Activated naive CD4-positive, alpha-beta T cell treated with anti-CD3 and anti-CD28 coated beads, Interleukin-2, amount 50 U/mL, for 72 hours (primary cell): Measurements from ENCODE around the gene PCLO. TPM values are rescaled to one million over a fixed set of nuclear protein-coding genes. Genes with fewer than 3 reads are reported as not detected.
"Not testable (repeated sequence)": the region's sequence is repeated elsewhere in the genome, so short reads cannot be mapped to it uniquely, and the experiment has no call there.

Experiments used
- ATAC-seq, 2 donors: fragments of 150-1000 bp; cut with Tn5 transposase; 2 replicates each; pipeline ENCODE4 v1.10.0; 2021; ENCODE audit warnings: mild to moderate bottlenecking in 2 of 2, moderate library complexity in 2 of 2
- DNase-seq, 2 donors: peaks; one replicate each; pipeline ENCODE4 v3.0.0; 2021 to 2022; ENCODE audit warnings: low spot score in 2 of 2
- H3K27ac Mint-ChIP-seq, 2 donors: one replicate each; pipeline ENCODE4 v1.8.0; 2022; ENCODE audit warnings: mild to moderate bottlenecking in 2 of 2, mixed read lengths in 2 of 2
- H3K36me3 Mint-ChIP-seq, 2 donors: one replicate each; pipeline ENCODE4 v1.8.0; 2022; ENCODE audit warnings: mixed read lengths in 2 of 2
- H3K9me3 Mint-ChIP-seq, 2 donors: one replicate each; pipeline ENCODE4 v1.8.0; 2022; ENCODE audit warnings: mixed read lengths in 2 of 2
- total RNA-seq, 2 donors: library from RNA; stranded (reverse); gene quantifications; one replicate each; pipeline ENCODE4 v1.2.3, GENCODE V29; 2022

The PCLO gene
- total RNA-seq, 2 donors from 2014 or later, result 0.02 TPM; not detected in 1

DNA sequence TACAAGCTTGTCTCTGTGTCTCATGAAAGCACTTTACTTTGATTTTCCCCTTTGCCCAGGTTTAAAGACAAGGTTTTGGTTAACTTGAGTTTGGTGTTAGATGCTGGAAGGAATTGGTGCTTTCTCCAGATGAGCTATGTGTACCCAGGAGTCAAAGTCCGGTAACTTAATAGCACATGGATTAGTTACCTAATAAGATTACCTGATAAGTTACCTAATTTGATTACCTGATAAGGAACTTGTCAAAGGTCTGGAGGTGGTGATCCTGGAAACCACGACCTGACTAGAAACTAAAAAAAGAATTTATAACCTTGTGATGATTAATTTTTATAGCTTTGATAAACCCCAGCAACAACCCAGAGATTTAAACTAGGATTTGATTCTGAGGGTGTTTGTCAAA is 449.2 kb downstream of the PCLO start:
- DNase-seq (no peak), ATAC-seq (no peak)
- Mint-ChIP-seq H3K27ac (no peak overlapping the region), H3K9me3 (peaks cover 0 to 3% of the 10 kb centered on the region in 2 donors), H3K36me3 (no peaks in the 10 kb centered on the region)

DNA sequence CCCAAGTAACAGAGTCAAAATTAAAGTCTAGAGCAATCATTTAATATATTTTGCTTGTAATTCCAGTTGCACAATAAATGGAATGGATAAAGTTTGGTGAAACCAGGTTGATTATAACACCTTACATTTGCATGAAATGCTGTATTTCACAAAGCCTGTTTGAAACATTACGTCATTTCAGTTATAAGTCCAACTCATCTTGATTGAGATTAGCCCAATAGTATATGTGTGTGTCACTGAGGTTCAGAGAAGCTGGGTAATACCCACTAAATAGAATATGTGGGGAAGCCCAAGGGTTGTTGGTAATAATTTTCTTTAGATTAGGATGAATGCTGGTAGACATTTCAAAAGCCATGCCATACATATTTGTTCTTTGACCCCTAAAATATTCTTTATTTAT is 456.3 kb downstream of the PCLO start:
- not testable (repeated sequence) for H3K36me3 Mint-ChIP-seq, H3K9me3 Mint-ChIP-seq, ATAC-seq, DNase-seq, H3K27ac Mint-ChIP-seq

GRCh38 chr7:82705517-82706260 is 457.0 kb downstream of the PCLO start:
- DNase-seq (no peak), ATAC-seq (no peak)
- Mint-ChIP-seq H3K36me3 (no peaks in the 10 kb centered on the region), H3K27ac (no peak overlapping the region), H3K9me3 (no peaks in the 10 kb centered on the region)

DNA sequence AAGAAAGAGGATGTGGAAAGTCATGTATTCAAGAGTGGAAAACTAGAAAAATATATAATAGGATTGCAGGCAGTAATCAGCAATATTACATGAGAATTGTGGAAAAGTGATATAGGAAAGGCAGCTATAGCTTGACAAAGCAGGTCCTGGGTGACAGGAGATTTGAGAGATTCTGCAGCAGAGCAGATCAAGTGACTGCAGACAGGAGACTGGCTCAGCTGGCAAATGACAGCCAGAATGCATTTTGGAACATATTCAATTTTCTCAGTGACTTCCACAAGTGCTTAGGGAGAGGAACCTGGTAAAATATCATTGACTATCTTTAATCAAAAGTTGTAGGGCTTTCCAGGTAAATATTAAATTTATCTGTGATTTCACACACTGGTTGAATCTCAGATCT is 458.6 kb downstream of the PCLO start:
- ATAC-seq (no peak), DNase-seq (no peak)
- Mint-ChIP-seq H3K27ac (no peak overlapping the region), H3K36me3 (no peaks in the 10 kb centered on the region), H3K9me3 (no peaks in the 10 kb centered on the region)
